Upper lobe of left lung (tissue), 6 donors: ENCODE measurements around the gene SDK1. TPM values are rescaled to one million over a fixed set of nuclear protein-coding genes. Genes with fewer than 3 reads are reported as not detected.

ENCODE experiments used
- ATAC-seq, 2 donors: fragments of 200-7000 bp; cut with Tn5 transposase; one replicate each; pipeline ENCODE4 v1.9.1; 2022; ENCODE audit warnings: mild to moderate bottlenecking in 2 of 2, moderate library complexity in 2 of 2; ENCODE audit not compliant: low FRiP score in 2 of 2
- DNase-seq, 2 donors: peaks; one replicate each; pipeline ENCODE4 v3.0.0-alpha.2; 2019 to 2020
- H3K27ac ChIP-seq, 4 donors: fragments of 200-600 bp; sonication (generic); one replicate each; pipeline ENCODE4 v1.5.1; 2016 to 2019
- H3K27me3 ChIP-seq, 4 donors: fragments of 200-600 bp; sonication (generic); one replicate each; pipeline ENCODE4 v1.5.1; 2017 to 2019
- H3K36me3 ChIP-seq, 4 donors: fragments of 200-600 bp; sonication (generic); one replicate each; pipeline ENCODE4 v1.5.1; 2016 to 2019
- H3K4me1 ChIP-seq, 4 donors: fragments of 200-600 bp; sonication (generic); one replicate each; pipeline ENCODE4 v1.5.1; 2018 to 2019
- H3K4me3 ChIP-seq, 4 donors: fragments of 200-600 bp; sonication (generic); one replicate each; pipeline ENCODE4 v1.5.1; 2017 to 2019; ENCODE audit warnings: mild to moderate bottlenecking in 2 of 4, moderate library complexity in 1 of 4
- H3K9me3 ChIP-seq, 4 donors: fragments of 200-600 bp; sonication (generic); one replicate each; pipeline ENCODE4 v1.5.1; 2018 to 2019
- CTCF ChIP-seq, 6 experiments: fragments of 450-650 bp in 4 of 6; fragments of 200-600 bp in 2 of 6; sonication (generic) in 2 of 6; IDR thresholded peaks; one replicate each; pipeline ENCODE4 v1.5.1; 2016 to 2019; ENCODE audit warnings: antibody characterized with exemption in 6 of 6
- EP300 ChIP-seq, 4 donors: sonication (generic); formaldehyde crosslinking; IDR thresholded peaks; one replicate each; pipeline ENCODE4 v1.5.1; 2017; ENCODE audit warnings: antibody characterized with exemption in 4 of 4, control low read depth in 2 of 4
- POLR2A ChIP-seq, 4 donors: fragments of 450-650 bp; IDR thresholded peaks; one replicate each; pipeline ENCODE4 v1.5.1; 2016 to 2017; ENCODE audit warnings: antibody characterized with exemption in 4 of 4, mild to moderate bottlenecking in 2 of 4
- POLR2AphosphoS5 ChIP-seq, 2 donors: sonication (generic); formaldehyde crosslinking; IDR thresholded peaks; one replicate each; pipeline ENCODE4 v1.5.1; 2017; ENCODE audit warnings: antibody characterized with exemption in 2 of 2
- WGBS, 2 donors: methylation state at CpG; one replicate each; pipeline ENCODE4 v1.1.5; 2017 to 2018; 5-methylcytosine and 5-hydroxymethylcytosine counted together
- total RNA-seq, 6 donors: library from RNA; depleted of rRNA in 4 of 6; stranded (reverse); fragments of >200 nt in 4 of 6; gene quantifications; one replicate each; pipeline versions ENCODE4 v1.1.0 to v1.2.1, GENCODE V29; 2016 to 2021
- donor health status: DM: no; HTN: no; CAD: no; lungs with moderate emphysema.
- donor health status: DM: no; HTN: yes; CAD: no; lungs with severe emphysema.

The SDK1 gene
- total RNA-seq, 6 donors from 2014 or later = 9.3 to 90.1 (median 11.8) TPM

GRCh38 chr7:3336042-3336665, 35.1 kb downstream of the SDK1 start:
- Histone ChIP-seq H3K9me3 (no peaks in the 10 kb centered on the region), H3K27me3 (no peaks in the 10 kb centered on the region), H3K4me3 (no peak overlapping the region), H3K27ac (no peak overlapping the region), H3K36me3 (no peaks in the 10 kb centered on the region), H3K4me1 (no peaks in the 10 kb centered on the region)
- no peak for TF ChIP-seq CTCF (IDR thresholded peaks at IDR 0.05)
- TF ChIP-seq POLR2A (IDR thresholded peaks at IDR 0.05) = no peak
- no peak for TF ChIP-seq EP300 (IDR thresholded peaks at IDR 0.05)
- TF ChIP-seq POLR2AphosphoS5 (IDR thresholded peaks at IDR 0.05) = no peak
- WGBS, 2 donors = 86 to 95% methylated on average over 4 to 6 of the region's 6 CpGs
- no peak for ATAC-seq
- DNase-seq = no peak

DNA sequence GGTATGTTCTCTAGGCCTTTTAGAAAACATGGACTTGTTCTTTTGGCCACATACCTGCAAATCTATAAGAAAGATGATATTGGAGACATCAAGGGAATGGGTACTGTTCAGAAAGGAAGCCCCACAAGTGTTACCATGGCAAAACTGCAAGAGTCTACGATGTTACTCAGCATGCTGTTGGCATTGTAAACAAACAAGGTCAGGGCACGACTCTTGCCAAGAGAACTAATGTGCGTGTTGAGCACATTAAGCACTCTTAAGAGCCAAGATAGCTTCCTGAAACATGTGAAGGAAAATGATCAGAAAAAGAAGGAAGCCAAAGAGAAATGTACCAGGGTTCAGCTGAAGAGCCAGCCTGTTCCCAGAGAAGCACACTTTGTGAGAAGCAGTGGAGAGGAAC, 37.1 kb downstream of the SDK1 start:
- DNase-seq = no peak
- Histone ChIP-seq H3K27ac (no peak overlapping the region), H3K36me3 (no peaks in the 10 kb centered on the region), H3K9me3 (no peaks in the 10 kb centered on the region), H3K4me1 (no peaks in the 10 kb centered on the region), H3K4me3 (no peak overlapping the region), H3K27me3 (no peaks in the 10 kb centered on the region)
- ATAC-seq = no peak
- WGBS, 2 donors = 28 to 36% methylated on average over 3 of the region's 3 CpGs
- no peak for TF ChIP-seq CTCF (IDR thresholded peaks at IDR 0.05)
- TF ChIP-seq EP300 (IDR thresholded peaks at IDR 0.05) = no peak
- TF ChIP-seq POLR2AphosphoS5 (IDR thresholded peaks at IDR 0.05) = no peak

DNA sequence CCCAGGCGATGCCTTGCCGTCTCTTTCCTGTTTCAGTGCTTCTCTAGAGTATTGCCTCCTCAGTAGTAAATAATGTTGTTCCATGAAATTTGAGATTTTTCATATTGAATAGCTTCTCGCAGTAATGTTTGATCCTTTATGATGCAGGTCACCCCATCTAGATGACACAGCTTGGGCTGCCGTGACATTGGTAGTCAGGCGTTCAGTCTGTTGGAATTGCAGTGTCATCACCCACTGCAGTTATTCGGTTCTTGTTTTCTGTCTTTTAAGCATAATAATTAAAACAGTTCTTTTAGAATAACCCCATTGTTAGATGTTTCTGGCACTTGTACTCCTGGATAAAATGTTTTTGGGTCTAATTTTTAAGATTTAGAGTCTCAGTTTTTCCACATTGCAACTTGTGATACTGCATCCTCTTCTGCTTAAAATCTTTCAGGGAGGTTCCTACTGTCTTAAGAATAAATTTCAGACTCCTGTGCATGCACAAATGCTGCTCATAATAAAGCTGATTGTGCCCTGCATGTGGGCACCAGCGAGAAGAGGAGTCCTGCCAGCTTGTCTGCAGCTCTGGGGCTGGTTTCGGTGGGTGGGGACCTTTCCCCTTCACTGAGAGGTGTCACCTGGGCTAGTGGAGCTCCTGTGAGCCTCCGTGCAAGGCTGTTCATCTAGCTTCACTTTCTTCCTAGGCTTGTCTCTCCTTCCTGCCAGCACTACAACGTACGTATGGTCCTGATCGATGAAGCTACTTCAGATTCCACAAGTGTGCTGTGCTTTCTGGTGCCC, 44.8 kb downstream of the SDK1 start:
- Histone ChIP-seq H3K27me3 (no peaks in the 10 kb centered on the region), H3K4me1 (no peaks in the 10 kb centered on the region), H3K36me3 (no peaks in the 10 kb centered on the region), H3K4me3 (no peak overlapping the region), H3K9me3 (no peaks in the 10 kb centered on the region), H3K27ac (no peak overlapping the region)
- no peak for DNase-seq
- TF ChIP-seq EP300 (IDR thresholded peaks at IDR 0.05) (no peak), POLR2AphosphoS5 (IDR thresholded peaks at IDR 0.05) (no peak), POLR2A (IDR thresholded peaks at IDR 0.05) (no peak), CTCF (IDR thresholded peaks at IDR 0.05) (no peak)
- WGBS, 2 donors = 79 to 87% methylated on average over 12 of the region's 12 CpGs
- ATAC-seq = no peak

DNA sequence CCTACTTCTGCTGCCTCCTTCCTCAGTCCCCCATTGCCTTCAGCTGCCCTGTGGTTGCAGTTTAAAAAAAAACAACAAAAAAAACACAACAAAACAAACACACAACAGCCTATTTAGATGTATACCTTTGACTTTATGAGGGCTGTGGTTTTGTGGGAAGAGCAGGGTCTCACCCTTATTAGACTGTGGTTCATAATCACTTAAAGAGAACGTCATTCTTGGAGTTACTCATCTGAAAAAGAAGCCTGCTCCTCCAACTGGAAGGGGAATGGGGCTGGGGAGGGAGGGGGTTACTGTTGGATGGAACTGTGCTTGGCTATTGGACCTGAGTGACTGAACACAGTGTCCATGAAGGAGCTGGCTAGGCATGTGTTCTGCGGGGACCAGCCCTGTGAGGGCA, 48.1 kb downstream of the SDK1 start:
- no peak for TF ChIP-seq EP300 (IDR thresholded peaks at IDR 0.05)
- no peak overlapping the region for H3K27ac ChIP-seq
- WGBS, 2 donors = 35 to 90% methylated on average over 2 of the region's 2 CpGs
- no peak overlapping the region for H3K4me3 ChIP-seq
- H3K27me3 ChIP-seq = no peaks in the 10 kb centered on the region
- H3K9me3 ChIP-seq = no peaks in the 10 kb centered on the region
- H3K4me1 ChIP-seq = no peaks in the 10 kb centered on the region
- no peaks in the 10 kb centered on the region for H3K36me3 ChIP-seq
- ATAC-seq (no peak), DNase-seq (no peak)

- no peaks in the 10 kb centered on the region for H3K36me3 ChIP-seq
- no peaks in the 10 kb centered on the region for H3K9me3 ChIP-seq
- no peak overlapping the region for H3K4me3 ChIP-seq
- no peaks in the 10 kb centered on the region for H3K27me3 ChIP-seq
- no peak for ATAC-seq
- no peak overlapping the region for H3K27ac ChIP-seq
- DNase-seq = no peak
- TF ChIP-seq POLR2A (IDR thresholded peaks at IDR 0.05) (no peak), EP300 (IDR thresholded peaks at IDR 0.05) (no peak), POLR2AphosphoS5 (IDR thresholded peaks at IDR 0.05) (no peak), CTCF (IDR thresholded peaks at IDR 0.05) (no peak)
- H3K4me1 ChIP-seq = no peaks in the 10 kb centered on the region
- 78 to 88% methylated on average over 6 of the region's 6 CpGs for WGBS, 2 donors
Observed at GRCh38 chr7:3356173-3356572, 55.1 kb downstream of the SDK1 start.
